Endothelial cell of umbilical vein (primary cell): Measurements from ENCODE around the gene VGLL4. TPM values are rescaled to one million over a fixed set of nuclear protein-coding genes. Genes with fewer than 3 reads are reported as not detected.
A peak's percentile ranks its signal among the peaks of the same experiment; 100 is the strongest.

Source experiments
- BruUV-seq: library from RNA; stranded (reverse); fragments of 400-500 nt; replicated peaks from 2 replicates; lab custom pipeline; 2021; lab: Mats Ljungman, UMichigan
- CTCF ChIA-PET: fragments of 300-600, 350-600 bp; sonication (Branson Sonifier 250); formaldehyde crosslinking; loops from one replicate; lab custom pipeline; 2021; ENCODE audit warnings: antibody characterized with exemption, inconsistent platforms; lab: Charles Lee
- POLR2A ChIA-PET: fragments of 300-600, 350-600 bp; sonication (Branson Sonifier 250); formaldehyde crosslinking; loops from one replicate; lab custom pipeline; 2021; ENCODE audit warnings: antibody characterized with exemption, inconsistent platforms; lab: Charles Lee
- DNase-seq: peaks from one replicate; pipeline ENCODE4 v3.0.0-alpha.2; 2011; ENCODE audit warnings: low read depth, low spot score
- FAIRE-seq: peaks from 2 replicates; lab custom pipeline; 2011; peaks lifted over from hg19 to GRCh38; lab: Jason Lieb, UNC
- H2AFZ ChIP-seq: 2 replicates; pipeline ENCODE4 v1.6.0; 2012; ENCODE audit warnings: low read depth, low read length, control low read depth, inconsistent platforms
- H3K27ac ChIP-seq: 2 replicates; pipeline ENCODE4 v1.5.1; 2011; ENCODE audit warnings: low read depth, mild to moderate bottlenecking, control low read depth, low read length, moderate library complexity; ENCODE audit not compliant: insufficient read depth
- H3K27me3 ChIP-seq, 2 experiments: 2 replicates each; pipeline versions ENCODE4 v1.6.0 to v1.6.1; 2011; ENCODE audit warnings: low read length in 2 of 2, mixed read lengths in 1 of 2; ENCODE audit not compliant: control insufficient read depth in 2 of 2, insufficient read depth in 2 of 2
- H3K36me3 ChIP-seq, 2 experiments: 2 replicates in 1 of 2; 3 replicates in 1 of 2; pipeline ENCODE4 v1.5.1; 2011; ENCODE audit warnings: low read length in 2 of 2, mild to moderate bottlenecking in 1 of 2, moderate library complexity in 1 of 2; ENCODE audit not compliant: control insufficient read depth in 2 of 2, insufficient read depth in 2 of 2; ENCODE audit errors: extremely low read depth in 1 of 2
- H3K4me1 ChIP-seq: 3 replicates; pipeline ENCODE4 v1.5.1; 2011; ENCODE audit warnings: mild to moderate bottlenecking, low read length; ENCODE audit not compliant: control insufficient read depth, insufficient read depth; ENCODE audit errors: extremely low read depth
- H3K4me2 ChIP-seq: 2 replicates; pipeline ENCODE4 v1.6.1; 2011; ENCODE audit warnings: low read length, control low read depth, mixed read lengths; ENCODE audit not compliant: insufficient read depth
- H3K4me3 ChIP-seq, 3 experiments: fragments of 200-600 bp in 1 of 3; sonication (generic), shearing (Covaris generic) in 1 of 3; replicated peaks in 1 of 3; 2 replicates each; pipeline ENCODE4 v1.5.1; 2011 to 2016; ENCODE audit warnings: control low read depth in 3 of 3, low read length in 3 of 3, mild to moderate bottlenecking in 2 of 3, inconsistent platforms in 1 of 3, low read depth in 1 of 3, moderate library complexity in 1 of 3; ENCODE audit not compliant: insufficient read depth in 1 of 3
- H3K79me2 ChIP-seq: 2 replicates; pipeline ENCODE4 v1.6.0; 2012; ENCODE audit warnings: low read length, inconsistent platforms; ENCODE audit not compliant: control insufficient read depth, insufficient read depth
- H3K9ac ChIP-seq: replicated peaks from 2 replicates; pipeline ENCODE3; 2011; ENCODE audit warnings: low read length, control low read depth; ENCODE audit not compliant: insufficient read depth; ENCODE audit errors: extremely low read depth
- H3K9me1 ChIP-seq: replicated peaks from 3 replicates; pipeline ENCODE4 v1.6.0; 2011; ENCODE audit warnings: mild to moderate bottlenecking, low read length; ENCODE audit not compliant: control insufficient read depth, insufficient read depth; ENCODE audit errors: extremely low read depth
- H3K9me3 ChIP-seq: replicated peaks from 2 replicates; pipeline ENCODE4 v1.5.1; 2012; ENCODE audit warnings: low read length, inconsistent platforms; ENCODE audit not compliant: control insufficient read depth, insufficient read depth
- H4K20me1 ChIP-seq: replicated peaks from 2 replicates; pipeline ENCODE3; 2011; ENCODE audit warnings: mild to moderate bottlenecking, low read length; ENCODE audit not compliant: control insufficient read depth, insufficient read depth; ENCODE audit errors: extremely low read depth
- CTCF ChIP-seq, 2 donors: IDR thresholded peaks; 1 replicate in 1 of 2; 2 replicates in 1 of 2; pipeline ENCODE4 v1.5.1; 2011; ENCODE audit warnings: low read length in 2 of 2, mild to moderate bottlenecking in 2 of 2, moderate library complexity in 2 of 2, control low read depth in 1 of 2, inconsistent platforms in 1 of 2, low read depth in 1 of 2; ENCODE audit not compliant: insufficient read depth in 1 of 2; ENCODE audit errors: extremely low read depth in 1 of 2
- EZH2 ChIP-seq: IDR thresholded peaks from 2 replicates; pipeline ENCODE4 v1.6.1; 2012; ENCODE audit warnings: borderline replicate concordance, low read depth, mild to moderate bottlenecking, moderate library complexity, low read length, inconsistent platforms; ENCODE audit not compliant: severe bottlenecking
- FOS ChIP-seq: IDR thresholded peaks from 2 replicates; pipeline ENCODE4 v1.6.1; 2011; ENCODE audit warnings: mild to moderate bottlenecking, low read length, moderate library complexity, borderline replicate concordance; ENCODE audit not compliant: insufficient read depth
- GATA2 ChIP-seq: IDR thresholded peaks from 2 replicates; pipeline ENCODE4 v1.7.0; 2011; ENCODE audit warnings: low read depth, mild to moderate bottlenecking, moderate library complexity, mixed read lengths, low read length; ENCODE audit not compliant: insufficient read length, insufficient read depth
- JUN ChIP-seq: IDR thresholded peaks from 2 replicates; pipeline ENCODE4 v1.6.1; 2011; ENCODE audit warnings: borderline replicate concordance, low read depth; ENCODE audit not compliant: insufficient read length, insufficient read depth
- MAX ChIP-seq: IDR thresholded peaks from 2 replicates; pipeline ENCODE4 v1.6.1; 2011; ENCODE audit not compliant: insufficient read depth, insufficient read length
- MYC ChIP-seq: IDR thresholded peaks from one replicate; pipeline ENCODE4 v1.6.1; 2011; ENCODE audit warnings: mild to moderate bottlenecking, low read depth, low read length
- POLR2A ChIP-seq: IDR thresholded peaks from 2 replicates; pipeline ENCODE4 v1.6.1; 2012; ENCODE audit warnings: low read depth, mild to moderate bottlenecking, control low read depth, low read length
- POLR2AphosphoS5 ChIP-seq: IDR thresholded peaks from 2 replicates; pipeline ENCODE4 v1.6.1; 2012; ENCODE audit warnings: low read depth, mild to moderate bottlenecking, control low read depth, low read length, moderate library complexity; ENCODE audit not compliant: insufficient read depth
- dilution Hi-C: fragments of 300-500 bp; cut with MboI; formaldehyde crosslinking; loops from one replicate; pipeline ENCODE4 v1.15.0; 2019; ENCODE audit warnings: low sequenced_read_pairs; ENCODE audit not compliant: extremely low pct_ligation_motif_present
- intact Hi-C: fragments of 100-400 bp; cut with micrococcal nuclease; formaldehyde crosslinking; loops from one replicate; pipeline ENCODE4 v1.10.0; 2022
- polyA plus RNA-seq, 4 experiments: library from polyadenylated mRNA; depleted of rRNA in 3 of 4; stranded (reverse) in 3 of 4; unstranded in 1 of 4; fragments of >200 nt; gene quantifications; 2 replicates each; pipeline versions ENCODE4 v1.2.1 to v1.2.3, GENCODE V29; 2011 to 2012; ENCODE audit warnings: missing spikeins in 1 of 4
- total RNA-seq: library from RNA; stranded (reverse); gene quantifications from 2 replicates; pipeline ENCODE4 v1.2.3, GENCODE V29; 2021

VGLL4 gene
- total and polyA plus RNA-seq, 2 donors (not counting 3 experiments of a cell fraction or from before 2014, with no cell fraction given), result 67.0 to 78.9 TPM

- Histone ChIP-seq H3K4me3 (no peak overlapping the region), H3K79me2 (peaks cover 81% of the 10 kb centered on the region), H3K27me3 (no peaks in the 10 kb centered on the region), H4K20me1 (peaks cover 12% of the 10 kb centered on the region), H3K9me3 (no peaks in the 10 kb centered on the region), H3K36me3 (peaks cover 2 to 8% of the 10 kb centered on the region in 2 experiments), H3K27ac (peak overlapping the region; percentile 41), H3K4me2 (no peak overlapping the region), H3K9me1 (peaks cover 4% of the 10 kb centered on the region), H3K9ac (no peak overlapping the region), H2AFZ (no peak overlapping the region), H3K4me1 (peaks cover 23% of the 10 kb centered on the region)
- DNase-seq (no peak), FAIRE-seq (no peak)
- BruUV-seq, result no TSS peak
- POLR2A ChIA-PET, result no interaction called here
- CTCF ChIA-PET, result interaction anchor here (0.8 to 1.6 kb wide), 2 partner anchors 14 to 30 kb away, joined by 3 to 4 read pairs; no protein-coding TSS in a partner anchor
- dilution Hi-C loops (no loop called here), intact Hi-C loops (no loop called here)
- TF ChIP-seq MAX (no peak), GATA2 (no peak), POLR2A (no peak), EZH2 (no peak), JUN (no peak), FOS (no peak), CTCF (IDR thresholded peaks at IDR 0.05; ENCODE audit: extremely low read depth in 1 of 2, insufficient read depth in 1 of 2, low read depth in 1 of 2, low read length in 2 of 2) (no peak), POLR2AphosphoS5 (no peak), MYC (no peak)
Observed at GRCh38 chr3:11604139-11604892, 39.4 kb downstream of the VGLL4 start.
